GM20431 (cell line): ENCODE data around the gene CTAGE9.
"Not testable (repeated sequence)": the region's sequence is repeated elsewhere in the genome, so short reads cannot be mapped to it uniquely, and the experiment has no call there.

Experiments
- in situ Hi-C: fragments of 300-500 bp; cut with MseI, MboI; formaldehyde crosslinking; loops from one replicate; pipeline ENCODE4 v1.15.0; 2020; ENCODE audit warnings: low sequenced_read_pairs; ENCODE audit not compliant: unreplicated experiment

The CTAGE9 gene, protein sequence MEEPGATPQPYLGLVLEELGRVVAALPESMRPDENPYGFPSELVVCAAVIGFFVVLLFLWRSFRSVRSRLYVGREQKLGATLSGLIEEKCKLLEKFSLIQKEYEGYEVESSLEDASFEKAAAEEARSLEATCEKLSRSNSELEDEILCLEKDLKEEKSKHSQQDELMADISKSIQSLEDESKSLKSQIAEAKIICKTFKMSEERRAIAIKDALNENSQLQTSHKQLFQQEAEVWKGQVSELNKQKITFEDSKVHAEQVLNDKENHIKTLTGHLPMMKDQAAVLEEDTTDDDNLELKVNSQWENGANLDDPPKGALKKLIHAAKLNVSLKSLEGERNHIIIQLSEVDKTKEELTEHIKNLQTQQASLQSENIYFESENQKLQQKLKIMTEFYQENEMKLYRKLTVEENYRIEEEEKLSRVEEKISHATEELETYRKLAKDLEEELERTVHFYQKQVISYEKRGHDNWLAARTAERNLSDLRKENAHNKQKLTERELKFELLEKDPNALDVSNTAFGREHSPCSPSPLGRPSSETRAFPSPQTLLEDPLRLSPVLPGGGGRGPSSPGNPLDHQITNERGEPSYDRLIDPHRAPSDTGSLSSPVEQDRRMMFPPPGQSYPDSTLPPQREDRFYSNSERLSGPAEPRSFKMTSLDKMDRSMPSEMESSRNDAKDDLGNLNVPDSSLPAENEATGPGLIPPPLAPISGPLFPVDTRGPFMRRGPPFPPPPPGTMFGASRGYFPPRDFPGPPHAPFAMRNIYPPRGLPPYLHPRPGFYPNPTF

DNA sequence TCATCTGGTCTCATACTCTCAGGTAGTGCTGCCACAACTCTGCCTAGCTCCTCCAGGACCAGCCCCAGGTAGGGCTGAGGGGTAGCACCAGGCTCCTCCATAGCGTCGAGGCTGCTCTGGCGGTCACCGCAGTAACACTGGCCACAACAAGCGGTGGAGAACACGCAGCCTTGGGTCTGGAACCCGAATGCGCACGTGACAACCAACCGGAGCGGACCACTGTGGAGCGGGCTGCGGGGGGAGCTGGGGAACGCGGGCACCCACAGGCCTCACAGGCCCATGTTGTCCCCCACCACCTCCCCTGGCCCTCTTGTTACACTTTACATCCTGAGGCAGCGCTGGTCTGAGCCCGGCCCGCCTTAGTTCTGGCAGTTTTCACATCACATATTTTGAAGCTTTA lies at the start of gene CTAGE9:
Gene CTAGE9 (minus strand): TSS at position 101 of the 400 bp plus-strand sequence. CDS start 0 bp downstream, at position 101.
- in situ Hi-C loops = not testable (repeated sequence)

- in situ Hi-C loops = no loop called here
These were observed 48.1 kb upstream of the CTAGE9 start for GRCh38 chr6:131758920-131759319.

- in situ Hi-C loops = no loop called here
These were observed 45.2 kb upstream of the CTAGE9 start for GRCh38 chr6:131756039-131756438.

- in situ Hi-C loops = no loop called here
These were observed 44.8 kb upstream of the CTAGE9 start for GRCh38 chr6:131755597-131755996.

DNA sequence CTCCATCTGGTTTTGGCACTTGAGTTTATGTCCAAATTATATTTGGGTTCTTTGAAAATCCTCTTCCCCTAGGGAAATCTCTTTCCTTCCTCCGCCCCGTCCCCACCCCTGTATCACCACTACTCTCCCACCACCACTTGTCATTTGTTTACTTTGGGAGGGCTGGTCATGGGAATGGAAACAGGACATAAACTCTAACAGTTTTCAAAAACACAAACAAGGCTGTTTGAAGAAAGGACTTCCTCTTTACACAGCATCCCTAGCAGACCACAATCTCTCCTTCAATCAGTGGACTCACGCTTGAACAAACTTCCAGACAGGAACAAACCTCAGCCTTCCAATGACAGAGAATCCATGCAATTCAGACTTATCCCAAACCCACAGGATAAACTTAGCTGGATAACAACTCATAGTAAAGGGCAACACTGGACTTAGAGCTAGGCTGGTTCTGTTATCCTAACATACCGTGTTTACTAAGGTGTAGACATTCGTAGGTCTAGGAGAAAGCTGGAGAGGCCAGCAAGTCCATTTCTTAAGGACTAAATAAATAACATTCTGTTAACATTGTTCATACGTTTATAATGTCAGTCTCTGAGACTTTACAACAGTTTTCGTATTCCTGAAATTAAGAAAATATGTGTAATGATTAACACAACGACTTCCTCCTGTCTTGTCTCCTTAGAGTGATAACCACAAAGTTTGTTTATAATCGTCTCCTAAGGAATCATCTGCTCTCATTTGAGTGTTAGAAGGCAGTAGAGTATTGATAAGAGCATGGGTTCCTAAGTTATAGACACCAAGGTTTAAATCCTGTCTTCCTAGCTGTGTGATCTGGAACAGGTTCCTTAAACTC lies 44.1 kb upstream of the CTAGE9 start:
- in situ Hi-C loops = no loop called here

DNA sequence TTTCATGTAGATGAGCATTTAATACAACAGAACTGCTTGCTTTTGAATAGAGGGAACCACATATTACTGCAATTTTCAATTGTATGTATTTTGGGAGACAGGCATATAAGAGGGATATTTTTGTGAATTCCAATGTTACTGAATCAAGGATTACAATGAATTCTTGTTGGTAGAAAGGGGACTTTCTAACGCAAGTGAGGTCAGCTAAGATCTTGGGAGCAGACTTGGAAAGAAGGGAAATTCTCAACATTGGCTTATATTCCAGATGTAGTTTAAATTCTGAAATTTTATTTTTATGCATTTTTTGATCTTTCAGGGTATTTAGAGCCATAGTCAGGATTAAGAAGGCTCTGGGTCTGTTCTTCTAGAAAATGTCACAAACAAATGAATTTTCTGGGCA lies 43.3 kb upstream of the CTAGE9 start:
- in situ Hi-C loops = no loop called here

GRCh38 chr6:131751012-131751715 lies 40.3 kb upstream of the CTAGE9 start:
- in situ Hi-C loops = not testable (repeated sequence)

GRCh38 chr6:131749023-131749422 lies 38.2 kb upstream of the CTAGE9 start:
- in situ Hi-C loops = no loop called here

DNA sequence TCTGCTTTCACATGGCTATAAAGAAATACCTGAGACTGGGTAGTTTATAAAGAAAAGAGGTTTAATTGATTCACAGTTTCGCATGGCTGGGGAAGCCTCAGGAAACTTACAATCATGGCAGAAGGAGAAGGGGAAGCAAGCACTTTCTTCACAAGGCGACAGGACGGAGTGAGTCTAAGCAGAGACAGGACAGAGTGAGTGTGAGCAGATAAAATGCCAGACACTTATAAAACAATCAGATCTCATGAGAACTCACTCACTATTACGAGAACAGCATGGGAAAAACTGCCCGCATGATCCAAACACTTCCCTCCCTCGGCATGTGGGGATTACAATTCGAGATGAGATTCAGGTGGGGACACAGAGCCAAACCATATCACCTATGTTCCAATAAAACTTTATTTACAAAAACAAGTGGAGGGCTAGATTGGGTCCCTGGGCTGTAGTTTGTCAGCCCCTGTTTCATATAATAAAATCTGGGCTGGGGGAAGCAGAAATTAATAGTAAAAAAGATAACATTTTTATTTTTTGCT lies 37.1 kb upstream of the CTAGE9 start:
- in situ Hi-C loops = no loop called here

DNA sequence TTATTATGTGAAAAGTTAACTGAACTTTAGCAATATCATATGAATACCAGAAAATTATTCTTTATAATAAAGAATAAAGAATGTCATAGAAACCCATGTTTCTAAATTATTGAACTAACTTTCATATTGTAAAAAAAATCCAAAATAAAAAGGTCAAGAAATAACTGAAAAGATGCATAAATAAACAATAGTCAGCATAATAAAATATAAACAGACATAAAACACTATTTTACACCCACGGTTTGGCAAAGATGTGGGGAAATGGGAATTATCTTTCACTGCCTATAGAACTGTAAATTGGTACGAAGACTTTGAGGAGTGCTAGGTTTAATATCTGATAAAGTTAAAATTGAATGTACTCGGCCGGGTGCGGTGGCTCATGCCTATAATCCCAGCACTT lies 34.7 kb upstream of the CTAGE9 start:
- in situ Hi-C loops = no loop called here

DNA sequence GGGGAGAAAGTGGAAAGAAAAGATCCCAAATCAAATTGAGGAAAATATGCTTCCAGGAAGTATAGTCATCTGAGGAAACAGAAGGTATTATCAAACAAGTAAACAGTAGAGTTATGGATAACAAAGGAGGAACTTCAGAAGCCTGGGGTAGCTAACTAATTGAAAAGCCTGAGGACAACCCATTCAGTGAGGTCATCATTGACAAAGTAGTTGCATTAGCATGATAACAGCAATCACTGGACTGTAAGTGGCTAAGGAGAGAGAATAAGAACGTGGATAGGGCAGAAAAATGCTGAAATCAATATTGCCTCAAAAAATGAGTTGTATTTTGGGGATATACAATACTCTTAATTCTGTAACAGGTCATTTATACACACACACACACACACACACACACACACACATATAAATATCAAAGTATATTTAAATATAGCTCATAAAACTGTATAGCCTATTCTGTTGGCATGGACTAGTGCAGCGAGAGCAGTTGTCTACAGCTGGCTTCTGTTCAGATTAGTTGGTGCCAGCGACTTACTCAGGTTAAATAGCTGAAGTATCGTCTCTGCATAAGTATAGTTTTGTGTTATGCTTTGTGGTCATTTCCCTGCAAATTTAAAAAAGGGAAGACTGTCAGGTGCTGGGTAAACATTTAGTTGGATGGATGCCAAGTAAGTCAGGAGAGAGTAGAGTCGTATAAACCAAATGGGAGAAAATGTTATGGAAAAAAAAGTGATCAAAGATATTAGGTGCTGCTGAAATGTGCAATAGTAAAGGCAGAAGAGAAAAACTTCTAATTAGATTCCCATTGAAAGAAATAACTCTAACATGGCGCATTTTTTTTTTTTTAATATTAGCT lies 33.8 kb upstream of the CTAGE9 start:
- in situ Hi-C loops = no loop called here

DNA sequence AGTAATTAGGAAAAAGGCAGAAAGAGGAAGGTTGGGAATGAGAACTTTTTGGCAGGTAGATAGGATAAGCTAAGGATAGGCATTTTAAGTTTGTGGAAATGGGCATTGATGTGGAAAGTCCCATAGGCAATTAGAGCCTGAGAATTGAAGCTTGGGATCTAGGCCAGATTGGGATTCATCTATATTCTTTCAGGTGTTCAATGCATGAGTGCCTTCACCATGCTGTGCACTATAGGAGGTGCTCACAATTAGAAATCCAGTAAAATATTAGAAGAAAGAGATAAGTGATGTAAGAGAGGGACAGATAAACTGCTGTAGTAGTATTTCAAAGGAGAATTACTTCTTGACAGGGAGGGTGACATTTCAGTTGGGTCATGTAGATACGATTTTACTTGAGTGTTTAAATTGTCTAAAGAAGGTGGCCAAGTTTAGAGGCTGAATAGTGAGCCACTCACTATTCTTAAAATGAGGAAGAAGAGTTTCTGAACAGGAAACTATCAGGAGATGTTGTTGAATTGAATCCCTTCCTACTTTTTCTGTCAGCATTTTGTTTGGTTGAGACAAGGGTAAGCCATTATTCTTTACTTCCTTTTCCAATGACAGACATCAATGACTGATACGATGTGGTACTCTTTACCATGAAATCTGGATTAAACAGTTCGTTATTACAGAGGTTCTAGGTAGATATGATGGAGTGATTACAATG lies 31.0 kb upstream of the CTAGE9 start:
- in situ Hi-C loops = no loop called here

- in situ Hi-C loops = no loop called here
These were observed 29.3 kb upstream of the CTAGE9 start for GRCh38 chr6:131740161-131740560.

- in situ Hi-C loops = no loop called here
These were observed 28.3 kb upstream of the CTAGE9 start for GRCh38 chr6:131739136-131739535.

DNA sequence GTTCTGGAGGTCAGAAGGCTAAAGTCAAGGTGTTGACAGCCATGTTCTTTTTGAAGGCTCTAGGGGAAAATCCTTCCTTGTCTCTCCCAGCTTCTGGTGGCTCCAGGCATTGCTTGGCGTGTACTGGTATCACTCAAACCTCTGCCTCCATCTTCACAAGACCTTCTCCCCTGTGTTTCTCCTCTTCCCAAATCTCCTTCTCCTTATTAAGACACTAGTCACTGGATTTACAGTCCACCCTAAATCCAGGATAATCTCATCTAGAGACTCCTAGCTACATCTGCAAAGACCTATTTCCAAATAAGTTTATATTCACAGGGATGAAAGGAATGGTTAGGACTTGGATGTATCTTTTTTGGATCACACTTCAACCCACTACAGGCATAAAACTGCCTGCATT lies 26.0 kb upstream of the CTAGE9 start:
- in situ Hi-C loops = no loop called here

GRCh38 chr6:131736003-131736596 lies 25.3 kb upstream of the CTAGE9 start:
- in situ Hi-C loops = no loop called here

GRCh38 chr6:131733376-131734016 lies 22.7 kb upstream of the CTAGE9 start:
- in situ Hi-C loops = no loop called here
